AG04450 (cell line): ENCODE measurements around the gene MGA. TPM values are rescaled to one million over a fixed set of nuclear protein-coding genes. Genes with fewer than 3 reads are reported as not detected.

Source experiments
- CTCF ChIA-PET: fragments of 300-600, 350-600 bp; formaldehyde crosslinking; extraction: SDS; loops from one replicate; lab custom pipeline; 2022; ENCODE audit warnings: antibody characterized with exemption, inconsistent platforms; lab: Charles Lee
- POLR2A ChIA-PET: fragments of 350-600 bp; formaldehyde crosslinking; extraction: SDS; loops from one replicate; lab custom pipeline; 2021; ENCODE audit warnings: antibody characterized with exemption, inconsistent platforms; lab: Yijun Ruan, JAX
- DNase-seq: peaks from one replicate; pipeline ENCODE4 v3.0.0-alpha.2; 2011; ENCODE audit warnings: low read depth, low spot score
- H3K27ac ChIP-seq: one replicate; pipeline ENCODE4 v1.5.1; 2012; ENCODE audit warnings: low read depth, low read length, control low read depth
- H3K27me3 ChIP-seq: one replicate; pipeline ENCODE4 v1.6.0; 2012; ENCODE audit warnings: low read length; ENCODE audit not compliant: control insufficient read depth, insufficient read depth
- H3K4me3 ChIP-seq: 2 replicates; pipeline ENCODE4 v1.5.1; 2011; ENCODE audit warnings: mild to moderate bottlenecking, low read depth, low read length, control low read depth
- H3K9me3 ChIP-seq: 2 replicates; pipeline ENCODE4 v1.5.1; 2012; ENCODE audit warnings: low read length; ENCODE audit not compliant: control insufficient read depth, insufficient read depth
- polyA plus RNA-seq: library from polyadenylated mRNA; depleted of rRNA; stranded (reverse); fragments of >200 nt; gene quantifications from 2 replicates; pipeline ENCODE4 v1.2.3, GENCODE V29; 2011
- TF ChIP-seq, protein P1 (sequence below): IDR thresholded peaks from 2 replicates; pipeline ENCODE4 v1.5.1; 2011; ENCODE audit warnings: low read depth, low read length, control low read depth, inconsistent platforms

Gene MGA
- polyA plus RNA-seq, 1 experiment: 9.7 TPM

DNA sequence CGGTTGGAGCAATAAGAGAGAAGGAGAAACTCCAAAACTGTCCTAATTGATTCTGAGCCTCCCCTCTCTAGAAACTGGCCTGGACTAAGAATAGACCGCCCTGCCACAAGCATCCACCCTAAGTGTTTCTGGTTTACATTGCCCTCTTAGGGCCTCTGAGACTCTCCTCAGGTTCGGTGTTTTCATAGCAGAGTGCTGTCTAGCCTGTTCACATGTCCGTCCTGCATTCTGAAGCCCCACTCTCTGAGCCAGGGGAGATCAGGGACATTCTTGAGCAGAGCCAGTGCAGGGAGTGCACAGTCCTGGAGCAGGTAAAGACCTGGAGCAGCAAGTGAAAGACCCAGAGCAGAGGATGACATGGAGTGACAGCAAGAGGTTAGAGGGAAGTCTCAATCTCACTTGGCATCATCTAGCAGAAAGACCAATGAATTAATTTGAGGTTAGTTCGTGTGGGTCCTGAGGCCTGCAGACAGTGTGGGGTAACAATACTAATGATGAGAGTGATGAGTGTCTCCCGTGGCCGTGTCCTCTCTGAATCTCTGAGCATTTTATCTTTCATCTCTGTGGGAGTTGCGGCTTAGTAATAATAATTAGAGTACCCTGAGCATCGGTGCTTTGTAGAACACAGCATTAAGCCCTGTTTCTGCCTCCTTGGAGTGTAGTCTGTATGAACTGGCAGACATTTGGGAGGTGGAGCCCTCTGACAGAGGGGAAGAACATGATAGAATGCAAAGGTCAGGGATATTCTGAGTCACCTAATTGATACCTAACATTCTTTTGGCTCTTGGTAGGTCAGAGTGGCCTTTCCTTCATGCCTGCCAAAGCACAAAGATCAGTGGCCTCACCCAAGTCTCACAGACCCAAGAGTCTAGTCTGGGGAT is 138.6 kb downstream of the MGA start:
- DNase-seq: no peak
- Histone ChIP-seq H3K9me3 (no peaks in the 10 kb centered on the region), H3K4me3 (no peak overlapping the region), H3K27ac (no peak overlapping the region), H3K27me3 (no peaks in the 10 kb centered on the region)
- CTCF ChIA-PET: interaction anchor here (5.1 to 15.8 kb wide), 2 partner anchors 12 to 22 kb away, joined by 25 to 362 read pairs; partner anchors contain the start of gene MAPKBP1
- POLR2A ChIA-PET: no interaction called here
- TF ChIP-seq, protein P1, sequence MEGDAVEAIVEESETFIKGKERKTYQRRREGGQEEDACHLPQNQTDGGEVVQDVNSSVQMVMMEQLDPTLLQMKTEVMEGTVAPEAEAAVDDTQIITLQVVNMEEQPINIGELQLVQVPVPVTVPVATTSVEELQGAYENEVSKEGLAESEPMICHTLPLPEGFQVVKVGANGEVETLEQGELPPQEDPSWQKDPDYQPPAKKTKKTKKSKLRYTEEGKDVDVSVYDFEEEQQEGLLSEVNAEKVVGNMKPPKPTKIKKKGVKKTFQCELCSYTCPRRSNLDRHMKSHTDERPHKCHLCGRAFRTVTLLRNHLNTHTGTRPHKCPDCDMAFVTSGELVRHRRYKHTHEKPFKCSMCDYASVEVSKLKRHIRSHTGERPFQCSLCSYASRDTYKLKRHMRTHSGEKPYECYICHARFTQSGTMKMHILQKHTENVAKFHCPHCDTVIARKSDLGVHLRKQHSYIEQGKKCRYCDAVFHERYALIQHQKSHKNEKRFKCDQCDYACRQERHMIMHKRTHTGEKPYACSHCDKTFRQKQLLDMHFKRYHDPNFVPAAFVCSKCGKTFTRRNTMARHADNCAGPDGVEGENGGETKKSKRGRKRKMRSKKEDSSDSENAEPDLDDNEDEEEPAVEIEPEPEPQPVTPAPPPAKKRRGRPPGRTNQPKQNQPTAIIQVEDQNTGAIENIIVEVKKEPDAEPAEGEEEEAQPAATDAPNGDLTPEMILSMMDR: no peak

DNA sequence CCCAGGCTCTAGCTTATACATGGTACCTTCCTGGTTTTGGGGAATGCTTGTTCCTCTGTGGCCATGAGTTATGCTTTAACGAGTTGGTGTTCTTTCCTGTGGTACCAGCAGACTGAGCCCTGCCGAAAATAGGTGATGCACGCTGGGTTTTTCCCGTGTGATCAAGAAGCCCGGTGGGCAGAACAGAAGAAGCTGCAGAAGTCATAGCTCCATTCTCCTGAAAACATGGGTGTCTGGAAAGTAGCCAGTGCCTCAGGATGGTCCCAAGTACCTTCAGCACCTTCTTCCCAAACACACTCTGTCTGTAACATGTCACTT is 139.2 kb downstream of the MGA start:
- POLR2A ChIA-PET: no interaction called here
- Histone ChIP-seq H3K27me3 (no peaks in the 10 kb centered on the region), H3K9me3 (no peaks in the 10 kb centered on the region), H3K27ac (no peak overlapping the region), H3K4me3 (no peak overlapping the region)
- CTCF ChIA-PET: interaction anchor here (5.1 to 15.8 kb wide), 2 partner anchors 12 to 22 kb away, joined by 25 to 362 read pairs; partner anchors contain the start of gene MAPKBP1
- DNase-seq: no peak
- TF ChIP-seq, protein P1: no peak

DNA sequence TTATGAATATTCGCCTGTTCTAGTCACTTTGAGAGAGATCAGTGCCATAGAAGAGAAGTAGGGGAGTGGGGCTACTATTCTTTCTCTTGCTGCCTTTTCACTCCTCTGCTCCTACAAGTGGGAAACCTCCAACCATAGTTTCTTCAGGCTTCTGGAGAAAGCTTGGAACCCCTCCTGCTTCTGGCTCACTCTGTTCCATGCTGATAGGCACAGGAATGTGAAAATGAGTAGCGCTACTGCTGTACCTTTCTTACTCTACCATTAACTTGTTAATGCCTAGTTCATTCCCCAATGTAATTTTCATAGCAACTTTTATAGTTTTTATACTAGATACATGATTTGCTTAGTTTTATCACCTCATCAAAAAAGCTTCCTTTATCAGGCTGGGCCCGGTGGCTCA is 141.0 kb downstream of the MGA start:
- CTCF ChIA-PET: interaction anchor here (5.1 to 15.8 kb wide), 2 partner anchors 10 to 24 kb away, joined by 25 to 362 read pairs; partner anchors contain the start of gene MAPKBP1
- no peaks in the 10 kb centered on the region for H3K9me3 ChIP-seq
- no peak overlapping the region for H3K4me3 ChIP-seq
- no peak for DNase-seq
- POLR2A ChIA-PET: interaction anchor here (0.7 kb wide), 1 partner anchor 27 kb away, joined by 3 read pairs; the partner anchor contains the start of gene MAPKBP1
- no peak overlapping the region for H3K27ac ChIP-seq
- TF ChIP-seq, protein P1: no peak
- H3K27me3 ChIP-seq: no peaks in the 10 kb centered on the region

DNA sequence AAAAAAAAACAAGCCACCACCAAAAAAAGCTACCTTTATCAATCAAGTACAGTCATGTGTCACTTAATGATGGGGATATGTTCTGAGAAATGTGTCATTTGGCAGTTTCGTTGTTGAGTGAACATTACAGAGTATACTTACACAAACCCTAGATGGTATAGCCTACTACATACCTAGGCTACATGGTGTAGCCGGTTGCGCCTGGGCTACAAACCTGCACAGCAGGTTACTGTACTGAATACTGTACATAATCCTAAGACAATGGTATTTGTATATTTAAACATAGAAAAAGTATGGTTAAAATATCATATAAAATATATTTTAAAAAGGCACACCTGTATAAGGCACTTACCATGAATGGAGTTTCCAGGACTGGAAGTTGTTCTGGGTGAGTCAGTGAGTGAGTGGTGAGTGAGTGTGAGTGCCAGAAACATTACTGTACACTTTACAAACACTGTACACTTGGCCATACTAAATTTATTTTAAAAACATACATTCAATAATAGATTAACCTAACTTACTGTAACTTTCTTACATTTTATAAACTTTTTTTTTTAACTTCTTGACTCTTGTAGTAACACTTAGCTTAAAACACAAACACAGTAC is 141.7 kb downstream of the MGA start:
- no peak for DNase-seq
- CTCF ChIA-PET: interaction anchor here (5.1 to 15.8 kb wide), 2 partner anchors 9 to 25 kb away, joined by 25 to 362 read pairs; partner anchors contain the start of gene MAPKBP1
- no peaks in the 10 kb centered on the region for H3K27me3 ChIP-seq
- POLR2A ChIA-PET: interaction anchor here (0.7 to 1.0 kb wide), 2 partner anchors 28 kb away, joined by 3 read pairs; partner anchors contain the start of gene MAPKBP1
- no peak overlapping the region for H3K27ac ChIP-seq
- no peak overlapping the region for H3K4me3 ChIP-seq
- no peaks in the 10 kb centered on the region for H3K9me3 ChIP-seq
- TF ChIP-seq, protein P1: no peak
